ENCODE results near the gene DBP.

- TF ChIP-seq TEAD4 (IDR thresholded peaks at IDR 0.05) (no peak), NFIC (IDR thresholded peaks at IDR 0.05) (no peak), TAF1 (IDR thresholded peaks at IDR 0.05; ENCODE audit: low read depth) (no peak), REST (IDR thresholded peaks at IDR 0.05; ENCODE audit: low read depth) (no peak), USF1 (IDR thresholded peaks at IDR 0.05) (no peak), RAD21 (IDR thresholded peaks at IDR 0.05; ENCODE audit: low read depth) (no peak), TCF12 (IDR thresholded peaks at IDR 0.05; ENCODE audit: low read depth) (no peak), EGR1 (IDR thresholded peaks at IDR 0.05) (no peak)
Measured at GRCh38 chr19:48623556-48624066, 13.6 kb downstream of the DBP start.

Measured in Ishikawa (cell line).